Esophagus mucosa (tissue), 1 donor: Measurements from ENCODE around the gene GTF2A2. TPM values are rescaled to one million over a fixed set of nuclear protein-coding genes. Genes with fewer than 3 reads are reported as not detected.
A peak's percentile ranks its signal among the peaks of the same experiment; 100 is the strongest.

Source experiments
- ATAC-seq: fragments of 200-7000 bp; cut with Tn5 transposase; one replicate; pipeline ENCODE4 v1.9.1; 2020
- total RNA-seq: library from RNA; stranded (reverse); gene quantifications from one replicate; pipeline ENCODE4 v1.2.4, GENCODE V29; 2023
- donor health status: DM: yes; HTN: yes; CAD: no.

Gene GTF2A2
- total RNA-seq, 1 donor from 2014 or later: 61.5 TPM

DNA sequence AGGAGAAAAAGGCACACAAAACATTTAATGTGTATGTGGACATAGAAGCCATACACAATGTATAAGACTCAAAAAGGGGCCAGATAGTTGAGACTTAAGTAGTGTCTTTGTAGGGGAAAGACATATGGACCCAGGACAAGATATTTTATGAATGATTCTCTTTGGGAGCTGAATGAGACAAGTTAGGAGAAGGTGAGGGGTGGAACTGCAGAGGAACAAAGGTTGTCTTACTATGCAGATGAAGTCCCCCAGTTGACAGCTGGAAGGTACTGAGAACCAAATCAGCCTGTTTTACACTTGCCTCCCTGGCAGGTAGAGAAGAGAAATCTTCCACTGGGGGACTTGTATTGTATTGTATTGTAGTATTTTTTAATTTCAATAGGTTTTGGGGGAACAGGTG, 60.7 kb downstream of the GTF2A2 start:
- no peak for ATAC-seq

DNA sequence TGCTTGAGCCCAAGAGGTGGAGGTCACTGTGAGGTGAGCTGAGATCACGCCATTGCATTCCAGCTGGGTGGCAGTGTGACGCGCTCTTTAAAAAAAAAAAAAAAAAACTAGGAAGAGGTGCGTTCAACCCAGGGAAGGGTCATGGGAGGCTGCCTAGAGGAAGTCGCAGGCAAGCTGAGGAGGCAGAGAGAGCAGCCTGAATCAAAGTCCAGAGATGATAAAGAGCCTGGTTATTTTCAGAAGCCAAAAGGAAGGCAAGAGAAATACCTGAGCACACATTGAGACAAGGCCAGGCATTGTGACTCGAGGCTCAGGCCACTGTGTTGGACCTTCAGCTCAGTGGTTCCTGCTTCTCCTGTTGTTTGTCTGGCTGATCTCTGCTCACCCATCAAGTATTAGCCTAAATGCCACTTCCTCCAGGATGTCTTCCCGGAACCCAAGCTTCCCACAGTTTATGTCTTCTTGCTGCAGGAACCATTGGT, 61.8 kb downstream of the GTF2A2 start:
- ATAC-seq: peak; percentile 32

DNA sequence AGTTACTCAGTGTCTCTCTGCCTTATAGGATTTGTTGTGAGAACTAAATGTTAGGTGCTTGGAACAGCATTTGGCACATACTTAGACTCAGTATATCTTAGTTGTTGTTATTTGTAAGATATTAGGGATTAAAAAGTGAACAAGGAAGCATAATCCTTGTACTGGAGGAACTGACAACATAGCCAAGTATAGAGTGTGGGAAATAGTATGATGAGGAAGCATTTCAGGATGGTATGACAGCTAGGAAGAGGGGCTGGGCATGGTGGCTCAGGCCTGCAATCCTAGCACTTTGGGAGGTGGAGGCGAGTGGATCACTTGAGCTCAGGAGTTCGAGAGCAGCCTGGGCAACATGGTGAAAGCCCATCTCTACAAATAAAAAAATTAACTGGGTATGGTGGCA, 62.3 kb downstream of the GTF2A2 start:
- ATAC-seq: no peak

GRCh38 chr15:59594493-59594942, 62.8 kb downstream of the GTF2A2 start:
- ATAC-seq: peak; percentile 78

DNA sequence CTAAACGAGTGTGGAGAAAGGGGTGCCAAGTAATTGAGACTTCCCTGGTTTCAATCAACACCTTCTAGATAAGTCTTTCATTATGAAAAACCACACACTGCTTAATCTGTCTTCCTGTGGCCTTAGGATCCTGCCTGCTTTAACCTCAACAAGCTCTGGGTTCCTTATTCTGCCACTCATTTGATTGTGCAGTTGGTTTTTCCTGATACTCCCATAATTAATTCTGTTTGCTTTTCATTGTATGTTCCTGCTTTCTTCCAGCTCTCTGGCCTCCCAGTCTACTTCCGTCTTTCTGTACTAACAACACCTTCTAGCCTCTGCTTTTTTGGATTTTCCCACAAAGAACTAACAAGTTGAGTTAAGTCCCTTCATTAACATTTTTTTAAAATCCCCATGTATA, 66.0 kb downstream of the GTF2A2 start:
- no peak for ATAC-seq

DNA sequence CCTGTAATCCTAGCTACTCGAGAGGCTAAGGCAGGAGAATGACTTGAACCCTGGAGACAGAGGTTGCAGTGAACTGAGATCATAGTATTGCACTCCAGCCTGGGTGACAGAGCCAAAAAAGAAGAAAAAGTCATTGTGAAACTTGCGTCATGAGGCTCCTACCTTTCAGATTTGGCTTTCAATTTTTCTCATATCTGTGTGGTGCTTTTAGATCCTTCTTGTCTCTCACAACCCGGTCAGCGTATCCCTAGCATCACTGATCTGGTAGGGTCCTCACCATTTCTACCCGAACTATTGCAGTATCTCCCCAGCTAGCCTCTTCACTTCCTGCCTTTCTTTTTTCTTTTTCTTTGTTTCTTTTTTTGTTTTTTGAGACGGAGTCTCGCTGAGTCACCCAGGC, 67.3 kb downstream of the GTF2A2 start:
- ATAC-seq: no peak

Other genes with a start within 250 kb of the GTF2A2 start
- 1.2 TPM for gene FAM81A, start 219.3 kb downstream of the GTF2A2 start, total RNA-seq
- 11.4 TPM for gene GCNT3, start 45.7 kb downstream of the GTF2A2 start, total RNA-seq
- gene BNIP2, start 31.8 kb upstream of the GTF2A2 start, total RNA-seq: 39.9 TPM